NCI-H748 treated with DMSO at 0.1 percent for 48 hours (cell line): ENCODE data around the gene GRK1.
A peak's percentile ranks its signal among the peaks of the same experiment; 100 is the strongest.

Source experiments
- DNase-seq: peaks from one replicate; lab custom pipeline; 2025; lab: John Stamatoyannopoulos, UW

Gene GRK1

DNA sequence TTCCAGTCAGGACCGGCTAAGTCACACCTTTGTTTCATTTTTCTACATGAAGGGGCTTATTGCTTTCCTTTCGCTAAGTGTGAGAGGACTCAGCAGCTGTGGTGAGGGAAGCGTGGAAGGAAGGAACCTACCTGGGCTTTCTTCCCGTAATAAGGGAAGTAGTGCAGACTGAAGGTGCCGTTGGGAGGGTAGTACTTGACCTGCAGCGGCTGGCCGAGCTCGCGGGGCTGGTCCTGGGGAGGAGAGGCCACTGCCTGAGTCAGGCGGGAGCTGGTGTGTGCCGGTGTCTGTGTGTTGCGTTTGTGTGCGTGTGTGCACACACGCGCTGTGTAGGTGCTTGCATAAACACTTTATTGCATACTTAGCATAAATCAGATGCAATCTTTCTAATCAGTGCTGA, 16.7 kb upstream of the GRK1 start:
- DNase-seq: no peak

DNA sequence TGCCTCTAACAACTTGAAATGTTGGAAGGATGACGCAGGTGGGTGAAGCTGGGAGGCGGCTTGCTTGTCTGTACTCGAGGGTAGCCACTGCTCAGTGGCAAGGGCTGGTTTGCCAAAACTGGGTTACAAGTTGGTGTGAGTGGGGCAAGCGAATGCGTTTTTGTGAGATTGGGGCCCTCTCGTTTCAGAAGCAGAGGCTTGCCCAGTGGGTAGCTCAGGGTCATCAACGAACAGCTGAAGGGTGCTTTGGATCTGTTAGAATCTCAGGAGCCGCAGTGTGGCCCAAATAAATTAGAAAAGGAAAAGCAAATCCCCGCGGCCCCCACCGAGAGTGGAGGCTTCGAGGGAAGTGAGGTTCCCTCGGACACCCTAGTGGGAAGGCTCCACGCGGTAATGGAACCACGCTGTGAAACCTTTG, 16.3 kb upstream of the GRK1 start:
- no peak for DNase-seq

DNA sequence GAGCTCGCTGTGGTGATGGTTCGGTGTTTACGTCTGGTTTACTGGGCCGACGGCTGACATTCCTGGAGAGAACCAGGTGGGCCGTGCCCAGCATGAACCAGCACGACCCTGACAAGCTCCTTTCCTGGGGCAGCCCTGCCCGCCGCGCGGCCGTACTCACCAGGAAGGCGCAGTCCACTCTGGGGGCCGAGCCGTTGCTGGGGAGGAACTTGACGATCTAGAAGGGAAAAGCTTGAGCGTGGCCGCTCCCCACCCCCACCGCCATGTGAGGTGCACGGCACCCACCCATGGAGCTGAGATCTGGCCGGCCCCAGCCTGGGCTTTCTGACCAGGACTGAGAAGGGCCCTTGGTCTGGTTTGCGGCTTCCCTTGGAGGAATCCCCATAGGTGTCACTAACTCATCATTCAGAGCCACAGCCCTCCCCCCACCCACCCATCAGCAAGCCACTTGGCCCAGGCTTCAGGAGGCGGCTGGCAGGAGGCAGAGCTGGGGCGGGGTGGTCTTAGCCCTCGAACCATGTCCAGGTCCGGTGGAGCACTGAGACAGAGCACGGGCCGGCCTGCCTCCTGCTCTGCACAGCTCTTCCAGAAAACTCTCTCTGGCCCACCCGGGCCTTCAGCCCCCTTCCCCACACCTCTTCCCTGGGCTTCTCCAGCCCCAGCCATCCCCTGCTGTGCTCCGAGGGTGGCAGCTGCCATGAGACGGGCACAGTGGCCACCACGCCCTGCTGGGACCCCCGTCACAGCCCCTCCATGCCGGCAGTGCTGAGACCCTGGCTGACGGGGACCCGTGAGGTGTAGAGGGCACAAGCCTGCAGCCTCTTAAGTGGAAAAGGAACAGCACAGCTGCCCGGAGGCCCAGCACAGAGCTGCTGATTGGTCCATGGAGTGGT, 15.3 kb upstream of the GRK1 start:
- DNase-seq: no peak

DNA sequence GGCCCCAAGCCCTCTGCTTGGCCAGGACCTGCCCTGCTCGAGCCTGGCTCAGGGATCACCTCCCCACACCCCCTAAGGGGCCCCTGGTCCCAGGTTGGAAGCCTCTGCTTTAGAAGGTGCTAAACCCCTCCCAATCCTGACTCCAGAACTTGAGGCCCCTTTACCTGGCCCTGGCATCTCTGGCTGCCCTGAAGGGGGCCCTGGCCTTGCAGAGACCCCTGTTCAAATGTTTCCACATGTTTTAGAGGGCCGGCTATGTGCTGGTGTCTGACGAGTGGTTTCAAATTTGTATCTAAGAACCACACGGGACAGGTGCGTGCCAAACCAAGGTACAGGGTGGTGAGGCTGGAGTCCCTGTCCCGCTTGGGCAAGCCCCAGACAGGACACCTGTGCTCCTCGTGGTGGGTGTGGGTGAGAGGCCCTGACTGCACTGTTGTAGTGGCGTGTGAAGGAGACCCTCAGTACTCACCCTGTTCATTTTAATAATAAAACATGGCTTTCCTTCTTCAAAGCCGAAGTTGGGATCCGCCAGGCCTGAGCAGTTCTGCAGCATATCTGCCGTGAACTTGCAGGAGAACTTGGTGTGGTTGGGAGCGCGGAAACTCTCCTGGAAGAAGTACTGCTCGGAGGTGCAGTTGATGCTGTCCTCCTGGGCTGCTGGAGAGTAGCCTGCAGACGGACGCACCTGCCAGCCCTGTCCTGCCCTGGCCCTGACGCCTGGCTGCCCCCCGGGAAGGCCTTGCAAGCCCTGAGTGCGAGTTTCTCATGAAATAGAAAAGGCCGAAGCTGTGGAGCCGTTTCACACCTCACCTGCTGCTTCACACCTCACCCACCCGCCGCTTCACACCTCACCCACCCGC, 14.4 kb upstream of the GRK1 start:
- no peak for DNase-seq

DNA sequence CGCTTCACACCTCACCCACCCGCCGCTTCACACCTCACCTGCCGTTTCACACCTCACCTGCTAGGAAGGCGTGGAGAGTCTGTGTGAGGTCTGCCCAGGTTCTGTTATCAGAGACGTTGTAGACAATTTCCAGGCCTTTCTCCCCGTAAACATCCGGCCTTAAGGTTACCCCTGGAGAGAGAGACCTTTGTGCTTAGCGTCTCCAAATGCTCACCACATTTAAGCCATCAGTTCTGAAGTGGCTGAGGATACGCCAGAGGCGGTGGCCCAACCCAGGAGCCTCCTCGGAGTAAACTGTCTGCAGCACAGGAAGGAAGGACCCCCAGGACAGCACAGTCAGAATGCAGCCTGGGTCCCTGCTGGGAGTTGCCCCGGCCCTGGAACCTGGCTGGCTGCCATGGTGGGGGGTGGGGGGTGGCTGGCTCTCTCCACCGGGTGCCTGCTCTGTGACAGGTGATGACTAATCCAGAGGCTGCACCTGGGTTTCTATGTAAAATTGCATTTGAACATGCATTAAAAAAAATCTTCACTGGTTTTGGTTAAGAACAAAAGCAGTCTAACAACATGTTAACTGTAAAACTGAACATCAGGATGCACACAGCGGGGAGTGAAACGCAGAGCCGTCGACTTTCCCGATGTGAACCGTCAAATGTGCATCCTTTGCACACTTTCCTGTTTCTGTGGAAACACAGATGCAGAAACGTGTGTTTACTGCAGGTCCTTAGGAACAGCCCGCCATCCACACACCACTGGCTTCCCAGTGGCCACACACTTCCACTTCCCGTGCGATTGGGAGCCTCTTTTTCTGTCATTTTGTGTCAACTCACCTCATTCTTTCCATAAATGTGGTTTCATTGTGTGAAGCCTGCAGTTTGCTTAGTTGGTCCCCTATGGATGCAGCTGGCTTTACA, 13.5 kb upstream of the GRK1 start:
- peak; percentile 16 for DNase-seq

DNA sequence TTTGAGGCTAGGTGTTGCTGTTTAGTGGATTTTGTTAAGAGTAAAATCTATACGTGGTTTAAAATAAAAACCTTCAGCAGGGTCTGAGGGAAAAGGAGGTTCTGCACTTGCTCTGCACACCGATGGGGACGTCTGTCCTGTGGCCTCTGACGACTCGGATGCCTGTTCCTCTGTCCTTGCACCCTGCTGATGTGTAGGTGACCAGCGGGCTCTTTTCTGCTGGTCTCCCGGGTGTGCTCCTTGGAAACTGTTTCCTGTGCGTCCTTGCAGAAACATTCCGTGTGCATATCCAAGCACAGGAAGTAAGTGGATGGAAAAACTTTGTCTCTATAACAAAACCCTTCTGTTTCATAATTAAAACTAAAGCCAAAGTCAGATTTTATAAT, 12.9 kb upstream of the GRK1 start:
- no peak for DNase-seq

DNA sequence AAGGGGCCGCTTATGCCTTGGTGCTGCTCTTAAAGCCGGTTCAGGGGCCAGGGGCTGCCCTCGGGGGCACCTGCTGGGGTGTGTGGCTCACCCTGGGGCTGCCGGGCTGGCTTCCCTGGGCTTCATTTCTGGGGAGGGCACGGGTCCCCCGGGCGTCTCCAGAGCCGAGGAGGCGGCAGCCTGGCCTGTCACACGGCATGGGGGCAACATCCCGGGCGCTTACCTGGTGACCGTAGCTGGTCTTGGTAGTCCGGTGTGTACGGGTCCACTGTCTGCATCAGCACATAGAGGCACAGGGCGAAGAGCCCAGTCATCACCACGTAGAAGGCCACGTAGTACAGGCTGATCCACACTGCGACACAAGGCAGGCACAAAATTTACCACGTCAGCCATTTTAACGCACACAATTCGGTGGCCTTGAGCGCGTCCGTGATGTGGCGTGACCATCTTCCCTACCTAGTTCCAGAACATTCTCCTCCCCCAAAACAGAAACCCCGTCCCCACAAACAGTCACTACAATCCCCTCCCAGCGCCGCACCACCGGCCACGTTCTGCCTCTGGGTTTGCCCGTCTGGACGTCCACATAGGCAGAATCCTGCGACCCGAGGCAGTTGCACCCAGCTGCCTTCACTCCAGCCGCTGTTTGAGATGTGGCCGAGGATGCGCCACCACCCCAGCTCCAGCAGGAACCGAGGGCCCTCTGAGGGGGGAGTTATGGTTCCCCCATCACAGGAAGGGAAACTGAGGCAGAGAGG, 12.3 kb upstream of the GRK1 start:
- DNase-seq: no peak

DNA sequence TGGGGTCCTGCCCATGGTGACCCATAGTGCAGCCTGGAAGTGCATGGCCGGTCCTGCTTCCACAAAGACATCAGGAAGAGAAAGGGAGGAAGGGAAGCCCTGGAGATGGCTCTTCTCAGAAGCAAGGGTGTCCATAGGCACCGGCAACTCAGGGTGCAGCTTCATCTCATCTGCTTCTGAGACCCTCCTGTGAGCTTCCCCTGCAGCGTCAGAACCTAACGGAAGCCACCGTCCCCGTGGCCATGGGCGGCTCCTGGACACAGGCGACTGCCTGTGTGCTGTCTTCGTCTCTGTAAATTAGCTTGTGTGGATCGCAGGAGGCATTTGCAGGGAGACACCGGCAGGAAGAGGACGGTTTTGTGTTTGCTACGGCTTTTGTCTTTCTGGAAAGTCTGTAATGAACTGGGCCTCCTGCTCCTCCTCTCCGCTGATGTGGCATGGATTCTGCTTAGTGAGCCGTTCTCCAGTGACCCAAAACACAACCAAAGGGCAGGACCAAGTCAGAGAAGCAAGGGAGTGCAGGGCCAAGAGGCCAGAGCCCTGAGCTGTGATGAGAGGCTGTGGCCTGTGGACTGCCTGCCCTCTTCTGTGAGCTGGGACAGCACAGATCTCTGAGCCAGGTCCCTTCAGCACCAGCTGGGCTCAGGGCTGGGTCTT, 11.5 kb upstream of the GRK1 start:
- no peak for DNase-seq

DNA sequence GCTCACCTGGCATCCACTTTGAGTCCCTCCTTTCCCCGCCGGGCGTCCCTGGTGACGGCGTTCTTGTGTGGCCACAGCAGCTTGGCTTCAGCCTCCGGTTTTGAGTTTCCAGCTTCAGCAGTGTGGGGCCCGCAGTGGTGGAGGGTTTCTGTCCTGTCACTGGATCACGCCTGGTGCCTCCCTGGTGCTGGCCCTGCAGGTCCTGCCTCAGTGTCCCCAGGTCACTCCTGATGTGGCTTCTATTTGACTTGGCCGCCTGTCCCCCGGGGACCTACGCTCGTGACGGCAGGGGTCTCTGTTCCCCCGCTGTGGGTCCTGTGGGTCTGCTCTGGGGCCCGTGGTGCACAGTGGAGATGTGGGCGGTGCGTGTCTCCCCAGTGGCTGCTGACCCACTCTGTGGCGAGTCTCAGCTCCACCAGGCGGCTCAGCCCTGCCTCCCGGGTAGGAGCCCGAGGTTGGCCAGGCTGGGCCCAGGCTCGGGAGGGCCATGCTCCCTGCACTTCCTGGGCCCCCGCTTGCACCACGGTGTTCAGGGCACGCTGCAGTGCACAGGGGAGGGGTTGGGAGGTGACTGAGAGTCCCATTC, 10.9 kb upstream of the GRK1 start:
- DNase-seq: no peak

DNA sequence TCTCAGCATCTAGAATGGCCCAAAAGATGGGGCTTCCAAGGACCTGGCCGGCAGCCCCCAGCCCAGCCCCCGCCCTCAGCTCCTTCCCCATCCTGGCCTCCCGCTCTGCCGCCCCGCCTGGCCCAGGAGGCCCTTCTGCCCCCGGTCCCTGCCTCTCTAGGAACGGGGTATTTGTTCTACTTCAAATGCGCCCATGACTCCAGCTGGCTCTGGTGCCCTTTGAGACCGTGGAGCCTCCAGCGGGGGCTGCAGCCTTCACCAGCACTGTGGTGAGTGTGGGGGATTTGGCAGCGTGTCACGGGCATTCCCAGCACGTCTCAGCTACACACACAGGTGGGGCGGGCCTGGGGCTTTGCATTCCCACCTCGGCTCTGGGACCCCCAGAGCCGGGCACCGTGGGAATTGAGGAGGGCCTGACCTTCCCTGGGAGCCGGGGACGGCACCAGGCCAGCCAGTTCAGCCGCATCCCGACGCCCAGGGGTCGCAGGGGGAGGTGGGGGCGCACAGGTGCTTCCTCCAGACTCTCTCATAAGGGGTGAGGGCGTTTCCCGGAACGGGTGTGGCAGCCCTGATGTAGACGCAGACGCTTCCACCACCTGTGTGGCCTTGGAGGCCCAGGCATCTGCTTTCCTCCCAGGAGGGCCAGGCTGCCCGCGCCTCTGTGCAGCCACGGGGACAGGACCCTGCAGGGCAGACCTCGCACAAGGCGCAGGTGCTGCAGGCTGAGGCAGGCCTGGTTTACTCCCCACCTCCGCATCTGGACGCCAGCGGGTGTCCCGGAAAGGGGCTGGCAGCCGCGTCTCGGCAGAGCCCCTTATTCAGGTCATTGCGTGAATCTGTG, 10.0 kb upstream of the GRK1 start:
- DNase-seq: peak; percentile 47

DNA sequence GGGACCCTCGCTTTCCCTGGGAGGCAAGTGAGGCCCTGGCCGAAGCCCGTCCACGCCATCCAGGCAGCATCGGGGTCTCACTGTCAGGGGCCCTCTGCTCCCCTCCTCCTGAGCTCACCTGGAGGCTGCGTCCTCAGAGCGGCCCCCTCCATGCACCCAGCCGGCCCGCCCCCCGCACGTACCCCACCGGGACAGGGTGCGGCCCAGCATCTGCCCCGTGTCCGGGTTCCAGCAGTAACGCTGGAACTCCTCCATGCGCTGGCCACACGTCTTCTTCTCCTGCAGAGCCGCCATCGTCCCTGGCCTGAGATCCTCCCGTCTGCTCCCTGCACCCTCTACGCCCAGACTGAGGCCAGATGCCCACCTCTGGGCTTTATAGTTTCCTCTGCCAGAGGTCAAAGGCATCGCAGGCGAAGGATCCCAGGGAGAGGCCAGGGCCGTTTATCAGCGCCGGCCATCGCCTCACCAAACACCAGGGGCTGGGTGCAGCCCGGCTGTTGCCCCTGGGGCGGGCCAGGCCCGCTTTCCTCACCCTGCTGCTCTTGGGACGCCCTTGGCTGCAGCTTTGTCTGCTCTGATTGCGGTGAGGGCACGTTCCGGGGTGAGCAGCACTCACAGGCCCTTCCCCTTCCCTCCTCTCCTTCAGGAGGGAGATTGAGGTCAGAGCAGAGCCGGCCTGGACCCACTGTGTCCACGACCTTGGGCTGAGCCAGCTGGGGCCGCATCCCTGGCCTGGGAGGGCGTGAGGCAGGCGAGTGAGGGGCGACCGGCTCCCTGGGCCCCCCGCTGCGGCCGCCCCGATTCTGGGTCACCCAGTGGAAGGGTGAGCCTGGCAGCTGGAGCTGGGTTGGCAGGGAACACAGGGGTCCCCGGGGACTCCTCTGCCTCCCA, 8.9 kb upstream of the GRK1 start, which contains the start of gene ATP4B:
Gene ATP4B (minus strand): TSS at position 348 of the 891 bp plus-strand sequence. CDS start 54 bp downstream, at position 294.
- no peak for DNase-seq

DNA sequence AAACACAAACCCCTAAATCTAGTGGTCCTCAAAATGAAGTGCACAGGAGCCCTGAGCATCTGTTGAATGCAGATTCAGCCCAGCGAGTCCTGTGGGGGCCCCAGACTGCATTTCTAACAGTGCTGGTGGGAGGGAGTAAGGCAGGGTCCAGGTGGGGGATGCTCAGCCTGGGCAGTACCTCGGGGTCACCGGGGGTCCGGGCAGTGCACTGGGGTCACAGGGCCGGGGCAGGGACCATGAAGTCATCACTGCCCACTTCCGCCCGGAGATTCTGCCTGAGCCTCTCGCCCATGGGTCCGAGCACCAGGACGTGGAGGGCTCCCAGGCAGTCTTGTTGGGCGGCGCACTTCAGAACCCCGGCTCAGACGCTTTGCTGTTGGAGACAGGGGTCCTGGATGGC, 8.2 kb upstream of the GRK1 start:
- DNase-seq: no peak

DNA sequence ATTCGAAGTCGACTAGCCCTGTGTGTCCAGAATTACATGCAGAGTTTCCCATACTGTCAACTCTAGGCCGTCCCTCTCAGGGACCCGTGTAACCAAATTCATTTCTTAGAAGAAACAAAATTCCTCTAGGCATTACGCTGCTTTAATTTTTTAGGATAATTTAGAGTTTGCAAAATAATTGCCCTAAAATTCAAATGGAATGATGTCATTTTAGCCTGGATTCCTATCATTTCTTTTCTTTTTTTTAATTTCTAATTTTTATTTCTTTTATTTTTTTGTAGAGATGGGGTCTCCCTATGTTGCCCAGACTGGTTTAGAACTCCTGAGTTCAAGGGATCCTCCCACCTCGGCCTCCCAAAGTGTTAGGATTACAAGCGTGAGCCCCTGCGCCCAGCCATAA, 7.7 kb upstream of the GRK1 start:
- DNase-seq: no peak

DNA sequence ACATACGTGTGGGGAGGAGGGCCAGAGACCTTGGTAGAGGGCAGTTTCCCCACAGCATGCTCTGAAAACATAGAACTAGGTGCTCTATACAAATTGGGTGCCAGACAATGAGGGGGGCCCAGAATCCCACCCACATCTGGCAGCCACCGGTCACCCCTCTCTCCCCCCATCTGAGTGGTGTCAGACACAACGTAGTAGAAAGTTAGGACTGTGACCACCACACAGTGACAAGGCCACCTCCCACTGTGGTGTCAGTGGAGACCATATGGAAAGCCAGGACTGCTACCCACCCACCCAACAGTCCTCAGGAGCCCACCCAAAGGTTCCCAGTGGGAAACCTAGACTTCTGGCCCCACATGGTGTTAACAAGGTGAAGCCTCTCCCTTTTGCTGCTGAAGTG, 7.0 kb upstream of the GRK1 start:
- DNase-seq: no peak

DNA sequence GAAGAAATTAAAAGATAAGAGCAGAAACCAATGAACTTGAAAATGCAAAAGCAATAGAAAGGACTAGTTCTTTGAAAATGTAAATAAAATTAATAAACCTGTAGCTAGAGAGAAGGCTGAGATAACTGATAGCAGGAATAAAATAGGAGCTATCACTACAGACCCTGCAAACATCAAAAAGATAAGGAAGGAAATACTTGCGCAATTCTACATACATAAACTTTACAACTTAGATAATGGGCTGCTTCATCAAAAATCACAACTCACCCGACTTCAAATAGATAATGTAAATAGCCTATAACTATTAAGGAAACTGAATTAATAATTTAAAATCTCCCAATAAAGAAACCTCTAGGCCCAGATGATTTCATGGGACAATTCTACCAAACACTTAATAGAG, 5.5 kb upstream of the GRK1 start:
- no peak for DNase-seq

DNA sequence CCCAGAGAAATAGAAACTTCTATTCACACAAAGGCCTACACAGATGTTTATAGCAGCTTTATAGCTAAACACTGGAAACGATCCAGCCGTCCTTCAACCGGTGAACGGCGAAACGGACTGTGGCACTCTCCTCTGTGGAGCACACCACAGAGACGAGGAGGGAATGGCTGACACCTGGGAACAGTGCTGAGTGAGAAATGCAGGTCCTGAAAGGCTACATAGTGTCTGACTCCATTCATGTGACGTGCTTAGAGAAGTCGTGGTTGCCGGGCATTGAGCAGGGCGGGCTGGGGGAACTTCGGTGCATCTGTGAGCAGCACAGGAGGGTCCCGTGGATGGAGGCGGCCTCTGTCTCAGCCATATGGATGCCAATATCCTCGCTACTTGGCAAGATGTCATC, 3.1 kb upstream of the GRK1 start:
- DNase-seq: no peak

DNA sequence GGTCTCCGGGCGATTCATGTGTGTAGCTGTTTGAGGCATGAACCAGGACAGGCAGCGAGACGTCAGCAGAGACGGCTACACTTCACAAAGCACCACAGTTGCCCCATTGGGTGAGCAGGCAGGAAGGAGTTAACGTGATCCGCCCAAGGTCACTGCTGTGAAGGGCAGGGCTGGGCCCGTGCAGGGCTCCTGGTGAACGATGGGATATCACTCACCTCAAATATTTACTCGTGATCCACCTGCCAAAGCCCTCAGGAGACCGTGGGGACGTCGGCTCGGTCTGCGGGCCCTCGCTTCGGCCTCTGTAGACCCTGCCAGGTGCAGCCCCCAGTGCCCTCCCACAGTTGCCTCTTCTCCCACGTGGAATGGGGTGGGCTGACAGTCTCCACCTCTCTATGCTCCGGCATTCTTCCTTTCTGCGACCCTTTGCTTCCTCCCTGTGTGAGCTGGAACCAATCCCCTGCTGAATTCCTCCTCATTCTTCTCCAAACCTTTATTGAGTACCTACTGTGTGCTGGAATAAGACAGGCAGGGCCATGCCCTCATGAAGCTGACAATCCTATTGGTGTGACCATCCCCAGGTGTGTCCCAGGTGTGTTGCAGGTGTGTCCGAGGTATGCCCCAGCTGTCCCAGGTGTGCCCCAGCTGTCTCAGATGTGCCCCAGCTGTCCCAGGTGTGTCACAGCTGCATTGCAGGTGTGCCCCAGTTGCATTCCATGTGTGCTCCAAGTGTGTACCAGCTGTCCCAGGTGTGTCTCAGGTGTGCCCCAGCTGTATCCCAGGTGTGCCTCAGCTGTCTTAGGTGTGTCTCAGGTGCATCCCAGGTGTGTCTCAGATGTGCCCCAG, 2.0 kb upstream of the GRK1 start:
- no peak for DNase-seq
